H1 (cell line): Measurements from ENCODE around the gene MRPL34. TPM values are rescaled to one million over a fixed set of nuclear protein-coding genes. Genes with fewer than 3 reads are reported as not detected.
A peak's percentile ranks its signal among the peaks of the same experiment; 100 is the strongest.

ENCODE experiments used
- CTCF ChIA-PET: fragments of 300-600 bp; sonication (Branson Sonifier 250); formaldehyde crosslinking; loops from one replicate; lab custom pipeline; 2021; ENCODE audit not compliant: partially characterized antibody; lab: Charles Lee
- POLR2A ChIA-PET: fragments of 300-600 bp; sonication (Branson Sonifier 250); formaldehyde crosslinking; loops from one replicate; lab custom pipeline; 2021; ENCODE audit warnings: inconsistent platforms; ENCODE audit not compliant: partially characterized antibody; lab: Charles Lee
- DNase-seq, 2 experiments: peaks; one replicate each; pipeline versions ENCODE4 v3.0.0 to v3.0.0-alpha.2; 2010 to 2022; ENCODE audit warnings: low spot score in 2 of 2, low read depth in 1 of 2, mixed read lengths in 1 of 2
- FAIRE-seq: peaks from 2 replicates; lab custom pipeline; 2011; peaks lifted over from hg19 to GRCh38; lab: Jason Lieb, UNC
- H2AFZ ChIP-seq: 2 replicates; pipeline ENCODE4 v1.8.1; 2012; ENCODE audit warnings: low read length, inconsistent platforms
- H2AK5ac ChIP-seq: 2 replicates; pipeline ENCODE4 v1.6.1; 2013; ENCODE audit warnings: low read depth, low read length
- H2BK120ac ChIP-seq: replicated peaks from 2 replicates; pipeline ENCODE3; 2013; ENCODE audit warnings: low read depth, low read length, inconsistent platforms
- H2BK12ac ChIP-seq: 2 replicates; pipeline ENCODE4 v1.6.1; 2013; ENCODE audit warnings: low read depth, low read length
- H2BK15ac ChIP-seq: 2 replicates; pipeline ENCODE4 v1.6.1; 2013; ENCODE audit warnings: low read length
- H2BK20ac ChIP-seq: 2 replicates; pipeline ENCODE4 v1.6.1; 2013; ENCODE audit warnings: low read length
- H2BK5ac ChIP-seq: 2 replicates; pipeline ENCODE4 v1.6.1; 2013; ENCODE audit warnings: low read depth, low read length
- H3K14ac ChIP-seq: 2 replicates; pipeline ENCODE4 v1.6.1; 2013; ENCODE audit warnings: inconsistent platforms; ENCODE audit not compliant: insufficient read length
- H3K18ac ChIP-seq: 2 replicates; pipeline ENCODE4 v1.6.1; 2013; ENCODE audit warnings: low read length; ENCODE audit errors: extremely low read depth
- H3K23ac ChIP-seq: 2 replicates; pipeline ENCODE4 v1.6.1; 2013; ENCODE audit warnings: inconsistent platforms; ENCODE audit not compliant: insufficient read length
- H3K23me2 ChIP-seq: 2 replicates; pipeline ENCODE4 v1.6.1; 2013; ENCODE audit warnings: low read depth, low read length
- H3K27ac ChIP-seq: 2 replicates; pipeline ENCODE4 v1.6.1; 2011; ENCODE audit warnings: low read depth, low read length, inconsistent platforms
- H3K27me3 ChIP-seq, 4 experiments: replicated peaks in 1 of 4; 1 replicate in 1 of 4; 2 replicates in 3 of 4; pipeline versions ENCODE4 v1.6.1 to v1.8.1; 2011 to 2013; ENCODE audit warnings: low read length in 3 of 4, mild to moderate bottlenecking in 3 of 4, inconsistent platforms in 2 of 4, mixed read lengths in 2 of 4, moderate library complexity in 1 of 4; ENCODE audit not compliant: control insufficient read depth in 3 of 4, insufficient read depth in 3 of 4; ENCODE audit errors: extremely low read depth in 1 of 4
- H3K36me3 ChIP-seq, 4 experiments: 2 replicates each; pipeline versions ENCODE4 v1.6.1 to v1.8.1; 2011 to 2013; ENCODE audit warnings: mild to moderate bottlenecking in 4 of 4, low read length in 3 of 4, moderate library complexity in 2 of 4, control low read depth in 1 of 4, inconsistent platforms in 1 of 4; ENCODE audit not compliant: insufficient read depth in 4 of 4, control insufficient read depth in 2 of 4
- H3K4ac ChIP-seq: replicated peaks from 2 replicates; pipeline ENCODE3; 2013; ENCODE audit warnings: low read length, low read depth, mixed read lengths, inconsistent platforms; ENCODE audit not compliant: insufficient read length
- H3K4me1 ChIP-seq, 4 experiments: replicated peaks in 1 of 4; 1 replicate in 1 of 4; 2 replicates in 3 of 4; pipeline versions ENCODE4 v1.6.1 to v1.8.1; 2011 to 2013; ENCODE audit warnings: low read length in 3 of 4, inconsistent platforms in 2 of 4, mixed read lengths in 1 of 4; ENCODE audit not compliant: insufficient read depth in 4 of 4, control insufficient read depth in 3 of 4
- H3K4me2 ChIP-seq, 2 experiments: 2 replicates each; pipeline versions ENCODE4 v1.6.1 to v1.8.1; 2011 to 2013; ENCODE audit warnings: low read depth in 2 of 2, low read length in 2 of 2, control low read depth in 1 of 2, inconsistent platforms in 1 of 2, mild to moderate bottlenecking in 1 of 2; ENCODE audit not compliant: insufficient read depth in 1 of 2
- H3K4me3 ChIP-seq, 4 experiments: fragments of 200-600, 300-600 bp in 1 of 4; sonication (generic), shearing (Covaris generic), sonication (Bioruptor Twin) in 1 of 4; 2 replicates each; pipeline versions ENCODE4 v1.5.1 to v1.8.1; 2011 to 2016; ENCODE audit warnings: low read length in 4 of 4, low read depth in 3 of 4, control low read depth in 2 of 4, inconsistent platforms in 2 of 4, mild to moderate bottlenecking in 2 of 4, mixed read lengths in 1 of 4, moderate library complexity in 1 of 4; ENCODE audit not compliant: insufficient read depth in 2 of 4; ENCODE audit errors: extremely low read depth in 1 of 4
- H3K56ac ChIP-seq: replicated peaks from 2 replicates; pipeline ENCODE3; 2013; ENCODE audit warnings: low read depth, mild to moderate bottlenecking, mixed read lengths, low read length, inconsistent platforms; ENCODE audit not compliant: insufficient read length
- H3K79me1 ChIP-seq: 2 replicates; pipeline ENCODE4 v1.6.1; 2013; ENCODE audit warnings: low read depth, low read length, control low read depth
- H3K79me2 ChIP-seq, 2 experiments: 2 replicates each; pipeline versions ENCODE4 v1.6.1 to v1.8.1; 2012 to 2013; ENCODE audit warnings: low read length in 2 of 2, mild to moderate bottlenecking in 2 of 2, inconsistent platforms in 1 of 2; ENCODE audit not compliant: insufficient read depth in 2 of 2, control insufficient read depth in 1 of 2
- H3K9ac ChIP-seq, 4 experiments: replicated peaks in 1 of 4; 1 replicate in 1 of 4; 2 replicates in 3 of 4; pipeline versions ENCODE4 v1.6.1 to v1.8.1; 2011 to 2013; ENCODE audit warnings: low read depth in 3 of 4, low read length in 3 of 4, control low read depth in 2 of 4, mild to moderate bottlenecking in 2 of 4, moderate library complexity in 2 of 4, inconsistent platforms in 1 of 4; ENCODE audit errors: extremely low read depth in 1 of 4
- H3K9me3 ChIP-seq, 2 experiments: 2 replicates each; pipeline versions ENCODE4 v1.6.1 to v1.8.1; 2012 to 2013; ENCODE audit warnings: mild to moderate bottlenecking in 2 of 2, moderate library complexity in 2 of 2, control low read depth in 1 of 2, inconsistent platforms in 1 of 2, low read depth in 1 of 2, low read length in 1 of 2, mixed read lengths in 1 of 2; ENCODE audit not compliant: insufficient read depth in 2 of 2
- H4K20me1 ChIP-seq, 2 experiments: replicated peaks in 1 of 2; 2 replicates each; pipeline versions ENCODE3 to v1.8.1; 2011 to 2013; ENCODE audit warnings: inconsistent platforms in 2 of 2, low read length in 2 of 2, mild to moderate bottlenecking in 1 of 2; ENCODE audit not compliant: insufficient read depth in 2 of 2, control insufficient read depth in 1 of 2
- H4K5ac ChIP-seq: 2 replicates; pipeline ENCODE4 v1.6.1; 2013; ENCODE audit warnings: low read length, low read depth, mixed read lengths, inconsistent platforms; ENCODE audit not compliant: insufficient read length
- H4K8ac ChIP-seq: 2 replicates; pipeline ENCODE4 v1.8.0; 2013; ENCODE audit warnings: mild to moderate bottlenecking, moderate library complexity, low read length, inconsistent platforms; ENCODE audit not compliant: insufficient read depth; ENCODE audit errors: extremely low read depth
- H4K91ac ChIP-seq: replicated peaks from 2 replicates; pipeline ENCODE3; 2013; ENCODE audit warnings: low read length, mixed read lengths, inconsistent platforms; ENCODE audit not compliant: insufficient read length
- ATF2 ChIP-seq: IDR thresholded peaks from 2 replicates; pipeline ENCODE4 v1.6.1; 2012; ENCODE audit warnings: low read length, inconsistent platforms
- ATF3 ChIP-seq: IDR thresholded peaks from 2 replicates; pipeline ENCODE4 v1.6.1; 2011; ENCODE audit warnings: low read depth, mild to moderate bottlenecking, low read length; ENCODE audit not compliant: insufficient read depth
- BACH1 ChIP-seq: IDR thresholded peaks from 2 replicates; pipeline ENCODE4 v1.6.1; 2012; ENCODE audit warnings: low read length, improper control_type of control experiment
- EZH2 ChIP-seq: fragments of 200-600 bp; sonication (generic); IDR thresholded peaks from 2 replicates; pipeline ENCODE4 v1.7.1; 2012; ENCODE audit warnings: low read depth, mild to moderate bottlenecking, moderate library complexity, low read length, inconsistent platforms; ENCODE audit not compliant: severe bottlenecking
- JUN ChIP-seq: IDR thresholded peaks from 2 replicates; pipeline ENCODE4 v1.6.1; 2011; ENCODE audit warnings: low read depth, mild to moderate bottlenecking, improper control_type of control experiment, low read length
- NANOG ChIP-seq: IDR thresholded peaks from 2 replicates; pipeline ENCODE4 v1.6.1; 2011; ENCODE audit warnings: low read length, low read depth, mild to moderate bottlenecking, inconsistent platforms; ENCODE audit not compliant: insufficient read depth, poor library complexity, severe bottlenecking
- NRF1 ChIP-seq: IDR thresholded peaks from 2 replicates; pipeline ENCODE4 v1.6.1; 2011; ENCODE audit warnings: mild to moderate bottlenecking, low read depth, low read length, improper control_type of control experiment
- SIX5 ChIP-seq: IDR thresholded peaks from 2 replicates; pipeline ENCODE4 v1.6.1; 2011; ENCODE audit warnings: mild to moderate bottlenecking, low read depth, low read length
- SP1 ChIP-seq: IDR thresholded peaks from 2 replicates; pipeline ENCODE4 v1.6.1; 2011; ENCODE audit warnings: low read depth, low read length
- SUZ12 ChIP-seq: fragments of 200-600 bp; sonication (generic); IDR thresholded peaks from 2 replicates; pipeline ENCODE4 v1.6.1; 2012; ENCODE audit warnings: mild to moderate bottlenecking, inconsistent platforms, low read length, moderate library complexity, mixed read lengths
- ZNF274 ChIP-seq: IDR thresholded peaks from 2 replicates; pipeline ENCODE4 v1.7.0; 2012; ENCODE audit warnings: low read length, borderline replicate concordance; ENCODE audit errors: extremely low read depth
- WGBS, 2 experiments: shearing (Covaris generic) in 1 of 2; methylation state at CpG; one replicate each; pipeline versions ENCODE4 v1.1.6 to v1.1.7; 2013 to 2015; ENCODE audit warnings: low lambda C conversion rate in 2 of 2, mixed read lengths in 2 of 2, inconsistent platforms in 1 of 2, low coverage in 1 of 2, missing lambda C conversion rate in 1 of 2; ENCODE audit not compliant: insufficient replicate concordance in 2 of 2, insufficient coverage in 1 of 2, insufficient read length in 1 of 2; ENCODE audit errors: extremely low coverage in 1 of 2, missing lambda C conversion rate in 1 of 2; 5-methylcytosine and 5-hydroxymethylcytosine counted together
- polyA plus RNA-seq, 7 experiments: library from polyadenylated mRNA; depleted of rRNA in 3 of 7; stranded (reverse) in 5 of 7; unstranded in 2 of 7; fragments of >200 nt in 5 of 7; fragments of 200-250 nt in 2 of 7; gene quantifications; 1 replicate in 5 of 7; 2 replicates in 1 of 7; 4 replicates in 1 of 7; pipeline versions ENCODE4 v1.2.1 to v1.2.3, GENCODE V29; 2011 to 2013; ENCODE audit warnings: missing spikeins in 2 of 7, mixed read lengths in 2 of 7
- total RNA-seq: library from RNA; stranded (reverse); fragmentation: NEBNext Ultra II Directional; extraction: Animal tissue kit (Norgen Biotek cat#: 25700); gene quantifications from 2 replicates; pipeline ENCODE4 v1.2.1, GENCODE V29; 2021

The MRPL34 gene
- total and polyA plus RNA-seq, 2 of the 8 experiments (the other 6 are each of a cell fraction or from before 2014, with no cell fraction given): 91.9 to 99.6 TPM

GRCh38 chr19:17353386-17353785, 47.7 kb downstream of the MRPL34 start:
- ChIA-PET CTCF (interaction anchor here (1.1 to 1.9 kb wide), 3 partner anchors 8 to 36 kb away, joined by 3 to 7 read pairs (median 3); no protein-coding TSS in a partner anchor), POLR2A (interaction anchor here (1.5 kb wide), 1 partner anchor 9 kb away, joined by 3 read pairs; no protein-coding TSS in a partner anchor)
- DNase-seq (no peak), FAIRE-seq (no peak)
- no peak overlapping the region for H3K23ac ChIP-seq
- H3K36me3 ChIP-seq: no peaks in the 10 kb centered on the region
- WGBS, 2 experiments: 90% methylated on average over 8 of the region's 8 CpGs; no CpG with 5 or more reads in 1 of the 2 experiments
- H3K14ac ChIP-seq: no peak overlapping the region
- no peak overlapping the region for H3K4me3 ChIP-seq
- no peaks in the 10 kb centered on the region for H3K23me2 ChIP-seq
- no peak overlapping the region for H3K56ac ChIP-seq
- H3K79me1 ChIP-seq: no peaks in the 10 kb centered on the region
- H2BK12ac ChIP-seq: peak overlapping the region; percentile 50; the same call in 1 of the 2 replicates
- no peak overlapping the region for H2BK120ac ChIP-seq
- 0 out of 2 replicates have a peak overlapping the region, but pooled peaks have one; percentile 20 for H2AK5ac ChIP-seq
- no peaks in the 10 kb centered on the region for H3K27me3 ChIP-seq
- H2BK20ac ChIP-seq: no peak overlapping the region
- no peaks in the 10 kb centered on the region for H3K79me2 ChIP-seq
- H3K27ac ChIP-seq: no peak overlapping the region
- H2BK5ac ChIP-seq: peak overlapping the region; percentile 18; the same call in 1 of the 2 replicates
- H3K9me3 ChIP-seq: no peaks in the 10 kb centered on the region
- peaks cover 0 to 4% (median 3%) of the 10 kb centered on the region in 4 experiments; a peak in 3 of 7 replicates for H3K4me1 ChIP-seq
- H4K91ac ChIP-seq: peak overlapping the region; percentile 9
- H4K8ac ChIP-seq: peak overlapping the region; percentile 65; the same call in 1 of the 2 replicates
- no peak overlapping the region for H3K4ac ChIP-seq
- peak overlapping the region; percentile 4 for H4K5ac ChIP-seq
- H2BK15ac ChIP-seq: no peak overlapping the region
- no peak overlapping the region for H3K18ac ChIP-seq
- H2AFZ ChIP-seq: peak overlapping the region; percentile 22
- H3K4me2 ChIP-seq: no peak overlapping the region
- H3K9ac ChIP-seq: no peak overlapping the region
- no peaks in the 10 kb centered on the region for H4K20me1 ChIP-seq
- TF ChIP-seq SP1: no peak
- no peak for TF ChIP-seq NANOG
- no peak for TF ChIP-seq JUN
- TF ChIP-seq BACH1: no peak
- no peak for TF ChIP-seq NRF1
- TF ChIP-seq ATF2: no peak
- TF ChIP-seq SIX5: no peak
- TF ChIP-seq EZH2: no peak
- no peak for TF ChIP-seq ZNF274
- no peak for TF ChIP-seq ATF3
- TF ChIP-seq SUZ12: no peak
